ENCODE measurements around the gene FMO5. TPM values are rescaled to one million over a fixed set of nuclear protein-coding genes. Genes with fewer than 3 reads are reported as not detected.

FMO5 gene
- total and polyA plus RNA-seq, 2 donors (not counting 1 experiment from before 2014, with no cell fraction given) = 4.4 to 7.8 TPM

DNA sequence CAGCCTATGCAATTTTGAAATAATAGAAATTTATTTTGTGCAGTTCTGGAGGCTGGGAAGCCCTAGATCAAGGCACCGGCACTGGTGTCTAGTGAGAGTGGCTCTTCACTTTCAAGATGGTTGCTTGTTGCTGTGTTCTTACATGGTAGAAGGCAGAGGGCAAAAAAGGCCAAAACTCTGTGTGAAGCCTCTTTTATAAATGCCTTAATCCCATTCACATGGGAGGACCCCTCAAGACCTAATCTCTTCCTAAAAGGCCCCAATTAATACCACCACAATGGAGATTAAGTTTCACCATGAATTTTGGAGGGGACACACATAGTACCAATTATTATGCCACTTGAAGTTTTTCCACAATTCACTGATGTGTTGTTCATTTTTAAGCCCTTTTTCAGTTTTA, 73.9 kb downstream of the FMO5 start:
- H3K9me3 Mint-ChIP-seq (ENCODE audit: insufficient read depth) = no peaks in the 10 kb centered on the region
- no peak overlapping the region for H2AFZ ChIP-seq (ENCODE audit: insufficient read depth, low read depth, low read length, poor library complexity, severe bottlenecking)
- H3K9ac ChIP-seq (ENCODE audit: low read length) = no peak overlapping the region
- H3K4me3 ChIP-seq (ENCODE audit: control extremely low read depth in 1 of 5, extremely low read depth in 1 of 5, insufficient read depth in 1 of 5, low read depth in 2 of 5, low read length in 4 of 5) = no peak overlapping the region
- intact Hi-C loops (cut with micrococcal nuclease) = no loop called here
- H3K36me3 ChIP-seq (replicated peaks in 1 of 2; ENCODE audit: control extremely low read depth in 1 of 2, control insufficient read depth in 1 of 2, extremely low read depth in 1 of 2, insufficient read depth in 2 of 2, low read length in 1 of 2) = peaks cover 0 to 14% of the 10 kb centered on the region in 2 experiments
- H3K9me3 ChIP-seq (ENCODE audit: control extremely low read depth in 1 of 3, control insufficient read depth in 2 of 3, insufficient read depth in 1 of 3, low read length in 2 of 3) = no peaks in the 10 kb centered on the region
- no peak overlapping the region for H3K4me3 Mint-ChIP-seq
- no peak overlapping the region for H3K4me2 ChIP-seq (replicated peaks; ENCODE audit: low read depth, low read length, poor library complexity, severe bottlenecking)
- H4K20me1 ChIP-seq (ENCODE audit: control insufficient read depth, insufficient read depth, low read length, poor library complexity, severe bottlenecking) = no peaks in the 10 kb centered on the region
- no peak for DNase-seq
- ChIA-PET POLR2A (no interaction called here), CTCF (no interaction called here)
- ATAC-seq (ENCODE audit: low read depth) = no peak
- TF ChIP-seq, protein P1, sequence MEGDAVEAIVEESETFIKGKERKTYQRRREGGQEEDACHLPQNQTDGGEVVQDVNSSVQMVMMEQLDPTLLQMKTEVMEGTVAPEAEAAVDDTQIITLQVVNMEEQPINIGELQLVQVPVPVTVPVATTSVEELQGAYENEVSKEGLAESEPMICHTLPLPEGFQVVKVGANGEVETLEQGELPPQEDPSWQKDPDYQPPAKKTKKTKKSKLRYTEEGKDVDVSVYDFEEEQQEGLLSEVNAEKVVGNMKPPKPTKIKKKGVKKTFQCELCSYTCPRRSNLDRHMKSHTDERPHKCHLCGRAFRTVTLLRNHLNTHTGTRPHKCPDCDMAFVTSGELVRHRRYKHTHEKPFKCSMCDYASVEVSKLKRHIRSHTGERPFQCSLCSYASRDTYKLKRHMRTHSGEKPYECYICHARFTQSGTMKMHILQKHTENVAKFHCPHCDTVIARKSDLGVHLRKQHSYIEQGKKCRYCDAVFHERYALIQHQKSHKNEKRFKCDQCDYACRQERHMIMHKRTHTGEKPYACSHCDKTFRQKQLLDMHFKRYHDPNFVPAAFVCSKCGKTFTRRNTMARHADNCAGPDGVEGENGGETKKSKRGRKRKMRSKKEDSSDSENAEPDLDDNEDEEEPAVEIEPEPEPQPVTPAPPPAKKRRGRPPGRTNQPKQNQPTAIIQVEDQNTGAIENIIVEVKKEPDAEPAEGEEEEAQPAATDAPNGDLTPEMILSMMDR (IDR thresholded peaks at IDR 0.05) = no peak
- no peak for TF ChIP-seq EZH2 (IDR thresholded peaks at IDR 0.05; ENCODE audit: borderline replicate concordance, insufficient read depth, low read depth, low read length, poor library complexity, severe bottlenecking)
- no peak overlapping the region for H3K27ac Mint-ChIP-seq
- no peaks in the 10 kb centered on the region for H3K4me1 Mint-ChIP-seq
- no peaks in the 10 kb centered on the region for H3K4me1 ChIP-seq (ENCODE audit: control insufficient read depth in 2 of 2, insufficient read depth in 2 of 2, low read length in 2 of 2)
- no peaks in the 10 kb centered on the region for H3K27me3 ChIP-seq (replicated peaks in 1 of 4; ENCODE audit: control extremely low read depth in 1 of 4, control insufficient read depth in 3 of 4, insufficient read depth in 4 of 4, low read length in 3 of 4)
- H3K79me2 ChIP-seq (ENCODE audit: control insufficient read depth, insufficient read depth, low read length) = no peaks in the 10 kb centered on the region
- no peak overlapping the region for H3K27ac ChIP-seq (ENCODE audit: low read length in 2 of 2)
- peaks cover 4% of the 10 kb centered on the region for H3K27me3 Mint-ChIP-seq
- no CpG with 5 or more reads among the region's 1 CpG for WGBS (ENCODE audit: insufficient coverage)

DNA sequence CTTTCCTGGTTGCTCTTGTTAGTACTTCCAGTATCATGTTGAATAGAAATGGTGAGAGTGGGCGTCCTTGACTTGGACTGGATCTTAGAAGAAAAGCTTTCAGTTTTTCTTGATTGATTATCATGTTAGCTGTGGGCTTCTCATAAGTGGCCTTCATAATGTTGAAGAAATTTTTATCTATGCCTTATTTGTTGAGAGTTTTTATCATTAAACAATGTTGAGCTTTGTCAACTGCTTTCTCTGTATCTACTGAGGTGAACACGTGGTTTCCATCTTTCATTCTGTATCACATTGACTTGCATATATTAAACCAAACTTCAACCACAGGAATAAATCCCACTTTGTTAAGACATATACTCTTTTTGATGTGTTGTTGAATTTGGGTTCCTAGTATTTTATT, 82.3 kb downstream of the FMO5 start:
- Histone ChIP-seq H3K27ac (ENCODE audit: low read length in 2 of 2) (no peak overlapping the region), H3K27me3 (replicated peaks in 1 of 4; ENCODE audit: control extremely low read depth in 1 of 4, control insufficient read depth in 3 of 4, insufficient read depth in 4 of 4, low read length in 3 of 4) (peaks cover 0 to 6% (median 1%) of the 10 kb centered on the region in 4 experiments), H3K79me2 (ENCODE audit: control insufficient read depth, insufficient read depth, low read length) (no peaks in the 10 kb centered on the region), H3K4me2 (replicated peaks; ENCODE audit: low read depth, low read length, poor library complexity, severe bottlenecking) (no peak overlapping the region), H3K36me3 (replicated peaks in 1 of 2; ENCODE audit: control extremely low read depth in 1 of 2, control insufficient read depth in 1 of 2, extremely low read depth in 1 of 2, insufficient read depth in 2 of 2, low read length in 1 of 2) (no peaks in the 10 kb centered on the region), H2AFZ (ENCODE audit: insufficient read depth, low read depth, low read length, poor library complexity, severe bottlenecking) (no peak overlapping the region), H3K9me3 (ENCODE audit: control extremely low read depth in 1 of 3, control insufficient read depth in 2 of 3, insufficient read depth in 1 of 3, low read length in 2 of 3) (peaks cover 0 to 5% (median 0%) of the 10 kb centered on the region in 3 donors), H3K4me3 (ENCODE audit: control extremely low read depth in 1 of 5, extremely low read depth in 1 of 5, insufficient read depth in 1 of 5, low read depth in 2 of 5, low read length in 4 of 5) (no peak overlapping the region), H3K9ac (ENCODE audit: low read length) (no peak overlapping the region), H4K20me1 (ENCODE audit: control insufficient read depth, insufficient read depth, low read length, poor library complexity, severe bottlenecking) (no peaks in the 10 kb centered on the region), H3K4me1 (ENCODE audit: control insufficient read depth in 2 of 2, insufficient read depth in 2 of 2, low read length in 2 of 2) (no peaks in the 10 kb centered on the region)
- POLR2A ChIA-PET = no interaction called here
- Mint-ChIP-seq H3K4me3 (no peak overlapping the region), H3K27me3 (peaks cover 46% of the 10 kb centered on the region), H3K27ac (no peak overlapping the region), H3K4me1 (no peaks in the 10 kb centered on the region), H3K9me3 (ENCODE audit: insufficient read depth) (no peaks in the 10 kb centered on the region)
- TF ChIP-seq, protein P1 (IDR thresholded peaks at IDR 0.05) = no peak
- TF ChIP-seq EZH2 (IDR thresholded peaks at IDR 0.05; ENCODE audit: borderline replicate concordance, insufficient read depth, low read depth, low read length, poor library complexity, severe bottlenecking) = no peak
- no peak for ATAC-seq (ENCODE audit: low read depth)
- DNase-seq = no peak
- CTCF ChIA-PET = no interaction called here
- intact Hi-C loops (cut with micrococcal nuclease) = no loop called here
- WGBS (ENCODE audit: insufficient coverage) = no CpG with 5 or more reads among the region's 2 CpGs

Other genes with a start within 250 kb of the FMO5 start
- 17.1 and 18.3 TPM in 2 replicates for gene PRKAB2, start 52.9 kb downstream of the FMO5 start, total RNA-seq
- 8.4 and 11.3 TPM in 2 replicates for gene PRKAB2, start 52.9 kb downstream of the FMO5 start, polyA plus RNA-seq
- 54.6 and 55.2 TPM in 2 replicates for gene CHD1L, start 17.3 kb upstream of the FMO5 start, total RNA-seq
- 32.4 and 42.3 TPM in 2 replicates for gene CHD1L, start 17.3 kb upstream of the FMO5 start, polyA plus RNA-seq

Measured in B cell (primary cell).